NOMO-1 treated with DMSO at 0.1 percent for 48 hours (cell line): Measurements from ENCODE around the gene TRAPPC8.
"Not testable (repeated sequence)": the region's sequence is repeated elsewhere in the genome, so short reads cannot be mapped to it uniquely, and the experiment has no call there.

Experiments used
- DNase-seq: peaks from one replicate; lab custom pipeline; 2025; ENCODE audit not compliant: unreplicated experiment; lab: John Stamatoyannopoulos, UW

Gene TRAPPC8

DNA sequence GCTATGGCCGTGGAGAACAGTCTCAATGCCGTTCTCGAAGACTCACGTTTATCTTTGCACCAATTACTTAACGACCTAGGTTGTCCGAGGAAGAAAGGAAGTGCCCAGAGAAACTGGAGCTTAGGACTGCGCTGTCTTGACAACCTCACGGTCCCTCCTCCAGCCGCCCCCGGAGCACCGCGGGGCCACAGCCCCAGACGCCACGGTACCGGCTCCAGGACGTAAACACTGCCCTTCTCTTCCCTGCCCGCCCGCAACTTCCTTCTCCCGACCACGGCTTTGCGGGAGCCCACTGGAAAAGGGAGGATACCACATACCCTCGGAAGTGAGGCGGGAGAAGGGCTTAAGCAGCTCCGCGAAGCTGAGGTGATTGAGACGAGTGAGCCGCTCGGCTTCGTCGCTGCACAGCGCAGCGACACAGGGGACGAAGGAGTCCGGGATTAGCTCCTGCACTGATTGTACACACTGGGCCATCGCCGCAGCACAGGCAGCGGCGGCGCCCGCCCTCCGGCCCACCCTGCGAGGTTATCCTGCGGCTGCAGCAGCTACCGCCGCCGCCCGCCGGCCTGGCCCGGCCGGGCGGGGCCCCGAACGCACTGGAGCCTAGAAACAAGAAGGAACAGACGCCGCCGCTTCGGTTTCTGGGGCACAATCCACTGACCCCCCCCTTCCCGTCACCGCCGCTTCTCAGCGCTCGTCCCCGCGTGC, 483 bp downstream of the TRAPPC8 start:
- DNase-seq = peak; percentile 27

- no peak for DNase-seq
These were observed 1.7 kb downstream of the TRAPPC8 start for GRCh38 chr18:31941010-31941809.

- DNase-seq = not testable (repeated sequence)
These were observed 8.2 kb downstream of the TRAPPC8 start for GRCh38 chr18:31934773-31935172.

- no peak for DNase-seq
These were observed 11.1 kb downstream of the TRAPPC8 start for GRCh38 chr18:31931886-31932240.

- DNase-seq = no peak
These were observed 11.6 kb downstream of the TRAPPC8 start for GRCh38 chr18:31931163-31931885.

- DNase-seq = no peak
These were observed 13.7 kb downstream of the TRAPPC8 start for GRCh38 chr18:31929273-31929672.

- not testable (repeated sequence) for DNase-seq
These were observed 15.9 kb downstream of the TRAPPC8 start for GRCh38 chr18:31926988-31927387.

- peak; percentile 11 for DNase-seq
These were observed 22.7 kb downstream of the TRAPPC8 start for GRCh38 chr18:31920277-31920676.

GRCh38 chr18:31919366-31919765, 23.6 kb downstream of the TRAPPC8 start:
- not testable (repeated sequence) for DNase-seq

GRCh38 chr18:31918733-31919132, 24.2 kb downstream of the TRAPPC8 start:
- DNase-seq = no peak

DNA sequence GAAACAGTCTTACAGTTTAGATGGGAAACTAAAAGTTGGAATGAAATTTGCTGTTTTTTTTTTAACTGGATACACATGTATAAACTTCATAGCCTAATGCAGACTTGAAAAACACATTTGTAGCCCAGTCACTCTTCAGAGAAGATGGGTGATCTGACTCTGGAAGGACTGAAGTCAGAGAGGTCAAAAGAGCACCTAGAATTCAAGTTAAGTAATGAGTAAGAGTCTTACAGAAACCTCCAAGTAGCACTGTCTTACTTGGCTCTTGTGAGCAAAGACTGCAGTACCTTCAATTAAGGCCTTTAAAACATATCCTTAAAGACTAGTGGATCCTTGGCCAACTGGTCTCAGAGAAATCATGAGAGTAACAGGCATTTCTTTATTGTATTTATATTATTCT, 41.9 kb downstream of the TRAPPC8 start:
- no peak for DNase-seq

DNA sequence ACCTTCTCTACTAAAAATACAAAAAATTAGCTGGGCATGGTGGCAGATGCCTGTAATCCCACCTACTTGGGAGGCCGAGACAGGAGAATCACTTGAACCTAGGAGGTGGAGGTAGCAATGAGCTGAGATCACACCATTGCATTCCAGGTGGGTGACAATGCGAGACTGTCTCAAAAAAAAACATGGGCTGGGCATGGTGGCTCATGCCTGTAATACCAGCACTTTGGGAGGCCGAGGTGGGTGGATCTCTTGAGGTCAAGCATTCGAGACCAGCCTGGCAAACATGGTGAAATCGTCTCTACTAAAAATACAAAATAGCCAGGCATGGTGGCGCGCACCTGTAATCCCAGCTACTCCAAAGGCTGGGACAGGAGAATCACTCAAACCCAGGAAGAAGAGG, 43.2 kb downstream of the TRAPPC8 start:
- DNase-seq = not testable (repeated sequence)

DNA sequence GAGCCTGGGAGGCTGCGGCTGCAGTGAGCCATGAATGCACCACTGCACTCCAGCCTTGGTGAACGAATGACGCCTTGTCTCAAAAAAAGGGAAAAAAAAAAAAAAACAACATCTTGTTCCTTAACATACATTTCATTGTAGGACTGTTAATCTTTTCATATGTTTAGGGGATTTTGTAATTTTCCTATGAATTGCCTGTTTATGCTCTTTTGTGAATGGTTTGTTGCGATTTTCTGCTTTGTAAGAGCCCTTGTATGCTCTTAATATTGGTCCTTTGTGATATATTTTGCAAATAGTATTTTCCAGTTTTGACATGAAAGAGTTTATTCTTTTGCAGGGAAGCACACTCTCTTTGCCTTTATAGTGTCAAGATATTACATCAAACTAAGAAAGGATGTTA, 50.0 kb downstream of the TRAPPC8 start:
- no peak for DNase-seq

DNA sequence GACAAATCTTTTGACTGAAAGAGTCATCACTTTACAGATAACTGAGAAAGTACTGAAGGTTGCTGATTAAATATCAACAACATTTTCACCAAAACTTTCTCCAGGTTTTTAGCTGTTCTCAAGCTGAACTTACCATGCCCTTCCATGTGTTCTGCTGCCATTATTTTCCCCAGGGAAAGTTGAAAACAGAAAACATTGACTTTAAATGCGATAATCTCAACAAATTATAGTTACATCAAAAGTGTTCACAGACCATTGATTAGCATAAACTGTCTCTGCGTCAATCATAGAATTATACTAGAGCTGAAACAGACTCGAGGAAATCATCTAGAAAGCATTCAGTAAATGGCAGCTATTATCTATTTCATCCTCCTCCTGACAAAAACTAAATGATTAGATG, 51.4 kb downstream of the TRAPPC8 start:
- DNase-seq = no peak

- no peak for DNase-seq
These were observed 58.9 kb downstream of the TRAPPC8 start for GRCh38 chr18:31884020-31884419.

DNA sequence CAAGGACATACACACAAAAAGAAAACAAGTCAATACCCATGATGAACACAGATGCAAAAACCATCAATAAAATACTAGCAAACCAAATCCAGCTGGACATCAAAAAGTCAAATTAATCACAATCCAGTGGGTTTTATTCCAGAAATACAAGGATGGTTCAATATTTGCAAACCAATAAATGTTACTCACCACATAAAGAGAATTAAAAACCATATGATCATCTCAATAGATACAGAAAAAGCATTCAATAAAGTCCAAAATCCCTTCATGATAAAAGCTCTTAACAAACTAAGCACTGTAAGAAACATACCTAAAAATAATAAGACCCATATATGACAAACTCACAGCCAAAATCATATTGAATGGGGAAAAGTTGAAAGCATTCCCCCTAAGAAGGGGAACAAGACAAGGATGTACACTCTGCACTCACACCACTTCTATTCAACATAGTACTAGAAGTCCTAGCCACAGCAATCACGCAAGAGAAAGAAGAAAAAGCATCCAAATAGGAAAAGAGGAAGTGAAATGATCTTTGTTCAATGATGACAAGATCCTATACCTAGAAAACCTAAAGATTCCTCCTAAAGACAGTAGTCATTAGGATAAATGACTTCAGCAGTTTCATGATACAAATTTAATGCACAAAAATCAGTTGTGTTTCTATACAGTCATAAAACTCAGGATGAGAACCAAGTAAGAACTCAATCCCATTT, 62.6 kb downstream of the TRAPPC8 start:
- peak; percentile 7 for DNase-seq

DNA sequence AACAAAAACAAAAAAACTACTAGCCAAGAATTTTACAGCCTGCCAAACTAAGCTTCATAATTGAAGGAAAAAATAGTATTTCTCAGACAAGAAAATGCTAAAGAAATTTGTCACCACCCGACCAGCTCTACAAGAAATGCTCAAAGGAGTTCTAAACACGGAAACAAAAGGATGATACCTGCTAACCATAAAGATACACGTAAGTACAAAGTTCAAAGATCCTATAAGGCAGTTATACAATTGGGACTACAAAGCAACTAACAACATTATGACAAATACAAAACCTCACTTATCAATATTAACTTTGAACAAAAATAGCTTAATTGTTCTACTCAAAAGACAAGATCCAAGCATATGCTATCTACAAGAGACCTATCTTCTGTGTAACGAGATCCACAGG, 64.6 kb downstream of the TRAPPC8 start:
- DNase-seq = no peak

GRCh38 chr18:31877900-31878299, 65.0 kb downstream of the TRAPPC8 start:
- no peak for DNase-seq

DNA sequence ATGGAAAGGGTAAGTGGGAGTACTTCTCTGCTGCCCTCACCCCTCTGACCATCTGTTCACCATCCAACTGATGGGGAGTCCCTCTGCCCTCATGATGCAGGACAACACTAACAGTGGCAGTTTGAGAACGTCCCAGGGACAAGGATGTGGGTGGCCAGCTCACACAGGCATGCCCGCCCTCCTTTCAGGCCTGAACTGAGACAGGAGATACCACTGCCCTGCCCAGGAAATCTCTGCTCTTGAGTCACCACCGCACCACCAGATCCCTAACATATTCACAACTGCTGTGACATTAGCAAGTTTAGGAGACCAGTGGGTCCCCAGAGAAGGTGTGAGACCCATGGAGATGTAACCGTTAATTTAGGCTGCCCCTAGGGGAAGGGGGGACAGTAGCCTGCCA, 66.2 kb downstream of the TRAPPC8 start:
- DNase-seq = no peak

DNA sequence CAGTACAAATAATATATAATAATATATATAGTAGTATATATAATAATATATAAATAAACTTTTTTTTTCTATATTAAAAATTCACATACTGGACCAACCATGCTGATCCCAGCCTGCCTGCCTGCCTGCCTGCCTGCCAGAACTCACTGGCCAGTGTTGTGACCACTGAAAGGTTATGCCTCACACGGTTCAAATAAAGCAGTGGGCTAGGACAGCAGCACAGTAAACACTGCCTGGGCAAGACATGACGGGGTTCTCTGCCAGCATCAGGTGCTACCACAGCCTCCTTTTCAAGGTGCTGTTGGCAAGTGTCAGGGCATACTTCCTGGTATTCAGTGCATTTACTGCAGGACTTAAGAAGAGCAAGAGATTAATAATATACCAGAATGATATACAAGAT, 67.6 kb downstream of the TRAPPC8 start:
- no peak for DNase-seq

DNA sequence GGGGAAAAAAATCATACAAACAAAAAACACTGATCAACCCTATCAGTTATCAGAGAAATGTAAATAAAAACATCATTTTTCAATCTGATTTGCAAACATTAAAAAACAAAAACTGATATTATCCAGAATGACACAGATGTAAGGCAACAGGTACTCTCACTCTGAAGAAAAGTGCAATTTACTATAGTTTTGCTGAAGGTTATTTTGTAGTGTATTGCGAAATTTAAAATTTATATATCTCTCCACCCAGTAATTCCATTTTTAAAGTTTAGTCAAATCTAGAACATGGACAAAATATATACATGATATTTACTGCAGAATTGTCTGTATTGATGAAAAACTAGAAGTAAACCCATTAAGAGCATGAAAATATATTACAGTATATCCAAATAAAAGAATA, 79.8 kb downstream of the TRAPPC8 start:
- DNase-seq = no peak
